Osteocyte (in vitro differentiated cells): ENCODE results near the gene CTBP2. TPM values are rescaled to one million over a fixed set of nuclear protein-coding genes. Genes with fewer than 3 reads are reported as not detected.
"Not testable (repeated sequence)": the region's sequence is repeated elsewhere in the genome, so short reads cannot be mapped to it uniquely, and the experiment has no call there.

Experiments used
- DNase-seq: peaks from one replicate; pipeline ENCODE4 v3.0.0; 2021; ENCODE audit warnings: mixed read lengths; ENCODE audit not compliant: unreplicated experiment; ENCODE audit errors: extremely low spot score
- H3K27ac Mint-ChIP-seq: one replicate; pipeline ENCODE4 v1.8.0; 2021; ENCODE audit warnings: mild to moderate bottlenecking, mixed read lengths; ENCODE audit not compliant: unreplicated experiment
- H3K27me3 Mint-ChIP-seq: one replicate; pipeline ENCODE4 v1.8.0; 2021; ENCODE audit warnings: mixed read lengths; ENCODE audit not compliant: unreplicated experiment
- H3K36me3 Mint-ChIP-seq: one replicate; pipeline ENCODE4 v1.8.0; 2021; ENCODE audit warnings: mixed read lengths; ENCODE audit not compliant: unreplicated experiment
- H3K4me1 Mint-ChIP-seq: one replicate; pipeline ENCODE4 v1.8.0; 2021; ENCODE audit warnings: mixed read lengths; ENCODE audit not compliant: unreplicated experiment
- H3K4me3 Mint-ChIP-seq: one replicate; pipeline ENCODE4 v1.8.0; 2021; ENCODE audit warnings: mild to moderate bottlenecking, moderate library complexity, mixed read lengths; ENCODE audit not compliant: unreplicated experiment
- H3K9me3 Mint-ChIP-seq: one replicate; pipeline ENCODE4 v1.8.0; 2021; ENCODE audit warnings: mixed read lengths; ENCODE audit not compliant: unreplicated experiment
- CTCF ChIP-seq: fragments of 200-600 bp; sonication (generic); IDR thresholded peaks from 2 replicates; pipeline ENCODE4 v1.5.0; 2021; ENCODE audit warnings: antibody characterized with exemption, mild to moderate bottlenecking, moderate library complexity
- total RNA-seq: library from RNA; stranded (reverse); gene quantifications from 2 replicates; pipeline ENCODE4 v1.2.1, GENCODE V29; 2021

The CTBP2 gene
- total RNA-seq, 1 donor from 2014 or later, result 125 TPM

- peaks cover 33% of the 10 kb centered on the region for H3K36me3 Mint-ChIP-seq
- peaks cover 76% of the 10 kb centered on the region for H3K4me1 Mint-ChIP-seq
- DNase-seq, result no peak
- H3K27me3 Mint-ChIP-seq, result no peaks in the 10 kb centered on the region
- no peak for TF ChIP-seq CTCF
- H3K9me3 Mint-ChIP-seq, result no peaks in the 10 kb centered on the region
- H3K27ac Mint-ChIP-seq, result peak overlapping the region; percentile 98
- no peak overlapping the region for H3K4me3 Mint-ChIP-seq
Measured at GRCh38 chr10:125084614-125085257, 75.6 kb downstream of the CTBP2 start.

- no peaks in the 10 kb centered on the region for H3K9me3 Mint-ChIP-seq
- H3K27ac Mint-ChIP-seq, result peak overlapping the region; percentile 98
- H3K27me3 Mint-ChIP-seq, result no peaks in the 10 kb centered on the region
- H3K4me1 Mint-ChIP-seq, result peaks cover 71% of the 10 kb centered on the region
- peaks cover 35% of the 10 kb centered on the region for H3K36me3 Mint-ChIP-seq
- no peak for DNase-seq
- no peak for TF ChIP-seq CTCF
- peak overlapping the region; percentile 52 for H3K4me3 Mint-ChIP-seq
Measured at GRCh38 chr10:125084191-125084613, 76.2 kb downstream of the CTBP2 start.

GRCh38 chr10:125083576-125083920, 76.8 kb downstream of the CTBP2 start:
- H3K27me3 Mint-ChIP-seq, result no peaks in the 10 kb centered on the region
- no peak for DNase-seq
- H3K36me3 Mint-ChIP-seq, result peaks cover 35% of the 10 kb centered on the region
- H3K4me1 Mint-ChIP-seq, result peaks cover 65% of the 10 kb centered on the region
- no peak for TF ChIP-seq CTCF
- peak overlapping the region; percentile 52 for H3K4me3 Mint-ChIP-seq
- H3K27ac Mint-ChIP-seq, result peak overlapping the region; percentile 98
- no peaks in the 10 kb centered on the region for H3K9me3 Mint-ChIP-seq

GRCh38 chr10:125082881-125083575, 77.3 kb downstream of the CTBP2 start:
- DNase-seq, result no peak
- Mint-ChIP-seq H3K4me1 (peaks cover 64% of the 10 kb centered on the region), H3K27me3 (no peaks in the 10 kb centered on the region), H3K27ac (peak overlapping the region; percentile 98), H3K36me3 (peaks cover 35% of the 10 kb centered on the region), H3K4me3 (peak overlapping the region; percentile 52), H3K9me3 (no peaks in the 10 kb centered on the region)
- TF ChIP-seq CTCF, result no peak

- peaks cover 30% of the 10 kb centered on the region for H3K36me3 Mint-ChIP-seq
- H3K27me3 Mint-ChIP-seq, H3K9me3 Mint-ChIP-seq, H3K4me3 Mint-ChIP-seq, DNase-seq: not testable (repeated sequence)
- peaks cover 61% of the 10 kb centered on the region for H3K4me1 Mint-ChIP-seq
- peak overlapping the region; percentile 98 for H3K27ac Mint-ChIP-seq
Measured at GRCh38 chr10:125082471-125082870, 77.9 kb downstream of the CTBP2 start.
